ENCODE measurements around the gene UGT1A7.
A peak's percentile ranks its signal among the peaks of the same experiment; 100 is the strongest.
"Not testable (repeated sequence)": the region's sequence is repeated elsewhere in the genome, so short reads cannot be mapped to it uniquely, and the experiment has no call there.

Gene UGT1A7

DNA sequence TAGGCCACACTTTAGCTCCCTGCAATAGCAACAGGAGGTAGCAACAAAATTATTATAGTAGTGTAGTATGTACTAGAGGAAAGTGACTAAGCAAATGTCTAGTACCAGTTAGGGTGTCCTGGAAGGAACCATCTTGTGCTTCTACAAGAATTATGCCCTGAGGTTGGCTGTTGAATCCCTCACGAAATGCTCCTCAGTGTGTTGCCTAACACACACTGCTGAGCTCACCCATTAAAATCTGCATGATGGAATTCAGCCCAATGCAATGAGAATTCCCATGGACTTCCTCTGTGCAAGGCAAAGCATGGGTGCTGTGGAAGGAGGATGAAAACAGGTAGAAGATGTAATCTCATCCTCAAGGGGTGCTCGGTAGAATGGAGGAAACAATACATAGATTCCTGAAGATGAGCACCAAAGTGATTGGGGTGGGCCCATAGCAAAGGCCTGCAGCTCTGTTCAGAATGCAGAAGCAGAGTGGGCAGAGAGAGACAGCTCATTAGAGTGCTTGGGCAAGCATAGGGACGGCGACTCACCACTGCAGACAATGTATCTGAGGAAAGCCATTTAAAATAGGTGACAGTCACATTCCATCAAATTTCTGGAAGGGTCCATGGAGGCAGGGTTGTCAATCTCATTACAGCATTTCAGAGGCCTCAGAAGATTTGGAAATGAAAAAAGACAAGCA, 1.2 kb upstream of the UGT1A7 start:
- FAIRE-seq (no peak), DNase-seq (ENCODE audit: low spot score) (no peak)

DNA sequence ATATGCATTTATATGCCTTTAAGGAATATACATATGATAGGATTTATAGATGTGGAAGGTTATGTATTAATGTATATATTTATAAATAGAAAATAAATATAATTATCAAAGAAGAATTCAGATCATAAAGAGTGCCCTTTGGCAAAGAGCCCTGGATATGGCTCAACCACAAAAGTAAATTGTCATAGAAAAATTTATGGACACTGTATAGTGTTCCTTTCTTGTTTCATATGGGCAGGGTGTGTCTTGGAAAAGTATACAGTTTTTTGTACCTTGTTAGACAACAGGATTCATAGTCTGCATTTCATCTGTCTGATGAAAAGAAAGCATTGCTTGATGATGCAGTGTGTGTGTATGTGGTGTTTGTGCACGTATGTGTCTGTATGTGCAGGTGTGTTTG, 2.9 kb downstream of the UGT1A7 start:
- no peak for DNase-seq (ENCODE audit: low spot score)
- no peak for FAIRE-seq

DNA sequence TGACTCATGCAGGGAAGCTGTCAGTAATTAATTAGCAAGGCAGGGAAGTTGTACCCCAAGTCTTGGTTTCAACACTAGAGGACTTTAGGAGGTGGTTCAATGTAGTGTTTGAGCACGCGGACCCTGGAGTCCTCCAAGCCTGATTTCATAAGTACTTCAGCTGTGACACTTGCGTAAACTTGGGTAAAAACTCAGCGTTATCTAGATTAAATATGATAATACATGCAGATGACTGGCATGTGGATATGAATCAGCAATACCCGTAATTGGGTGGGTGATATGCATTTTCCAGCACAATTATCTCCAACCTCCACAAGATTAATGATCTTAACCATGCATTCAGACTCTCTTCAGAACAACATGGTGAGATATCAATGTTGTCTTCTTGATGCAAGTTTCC, 5.2 kb downstream of the UGT1A7 start:
- FAIRE-seq (no peak), DNase-seq (ENCODE audit: low spot score) (no peak)

DNA sequence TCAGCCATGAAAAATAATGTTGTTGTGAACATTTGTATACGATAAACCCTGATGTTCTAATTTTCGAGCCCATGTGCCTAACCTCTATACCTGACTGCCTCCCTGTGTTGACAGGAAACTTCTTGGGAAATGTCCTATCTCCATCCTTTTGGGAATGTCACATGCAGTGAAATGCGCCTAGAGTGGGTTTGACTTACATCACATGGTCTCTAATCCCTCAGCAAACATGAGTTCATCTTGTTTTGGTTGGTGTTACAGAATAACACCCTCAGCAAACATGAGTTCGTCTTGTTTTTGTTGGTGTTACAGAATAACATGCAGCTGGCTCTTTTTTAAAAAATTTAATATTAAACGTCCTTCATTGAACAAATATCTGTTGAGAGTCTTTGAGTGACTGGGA, 6.6 kb downstream of the UGT1A7 start:
- DNase-seq (ENCODE audit: low spot score) (no peak), FAIRE-seq (no peak)

GRCh38 chr2:233689031-233689430, 7.3 kb downstream of the UGT1A7 start:
- FAIRE-seq: no peak

GRCh38 chr2:233689501-233689900, 7.8 kb downstream of the UGT1A7 start:
- FAIRE-seq: no peak
- no peak for DNase-seq (ENCODE audit: low spot score)

More at GRCh38 chr2:233689031-233689430, 7.3 kb downstream of the UGT1A7 start:
- DNase-seq (ENCODE audit: low spot score): no peak

- no peak for DNase-seq (ENCODE audit: low spot score)
- FAIRE-seq: no peak
Measured at GRCh38 chr2:233690444-233690843, 8.7 kb downstream of the UGT1A7 start.

DNA sequence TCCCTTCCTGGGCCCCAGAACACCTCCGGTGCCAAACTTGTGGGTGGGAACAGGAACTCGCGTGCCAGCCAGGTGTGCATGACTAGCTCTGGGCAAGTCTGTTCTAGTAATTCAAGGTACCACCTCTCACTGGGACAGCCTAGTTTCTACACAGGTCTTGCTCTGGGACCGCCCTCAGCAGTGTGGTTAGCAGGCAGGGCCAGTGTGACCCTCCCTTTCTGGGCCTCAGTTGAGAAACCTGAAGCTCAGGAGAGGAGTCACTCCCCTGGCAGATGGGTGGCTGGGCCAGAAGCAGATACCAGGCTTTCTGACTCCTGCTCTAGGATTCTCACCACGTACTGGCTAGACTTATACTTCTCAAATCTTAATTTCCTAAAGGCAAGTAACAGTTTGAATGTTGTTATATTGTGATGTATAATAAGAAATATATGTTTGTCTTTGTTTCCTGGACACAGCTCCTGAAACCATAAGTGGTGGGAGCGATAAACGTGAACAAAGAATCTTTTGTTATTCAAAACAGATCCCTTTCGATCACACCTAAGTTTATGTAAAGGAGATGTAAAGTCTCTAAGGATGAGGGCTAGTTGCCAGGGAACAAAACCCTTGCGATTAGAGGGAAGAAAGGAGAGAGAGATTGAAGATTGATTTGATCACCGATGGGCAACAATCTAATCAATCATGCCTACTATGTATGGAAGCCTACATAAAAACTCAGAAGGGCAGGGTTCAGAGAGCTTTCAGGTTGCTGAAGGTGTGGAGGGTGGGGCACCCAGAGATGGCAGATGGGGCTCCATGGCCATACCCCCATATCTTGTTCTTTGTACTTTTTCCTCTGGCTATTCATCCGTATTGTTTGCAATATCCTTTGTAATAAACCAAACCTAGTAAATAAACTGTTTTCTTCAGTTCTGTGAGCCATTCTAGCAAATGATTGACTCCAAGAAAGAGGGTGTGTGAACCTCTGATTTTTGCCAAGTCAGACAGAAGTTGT, 10.0 kb downstream of the UGT1A7 start:
- DNase-seq (ENCODE audit: low spot score) (peak; percentile 74), FAIRE-seq (peak; percentile 89)

GRCh38 chr2:233692648-233693047, 10.9 kb downstream of the UGT1A7 start, which contains the start of gene UGT1A6:
TSS of gene UGT1A6 (plus strand) at chr2:233692890. CDS start at chr2:233693005, 115 bp downstream.
- peak; percentile 71 for DNase-seq (ENCODE audit: low spot score)

DNA sequence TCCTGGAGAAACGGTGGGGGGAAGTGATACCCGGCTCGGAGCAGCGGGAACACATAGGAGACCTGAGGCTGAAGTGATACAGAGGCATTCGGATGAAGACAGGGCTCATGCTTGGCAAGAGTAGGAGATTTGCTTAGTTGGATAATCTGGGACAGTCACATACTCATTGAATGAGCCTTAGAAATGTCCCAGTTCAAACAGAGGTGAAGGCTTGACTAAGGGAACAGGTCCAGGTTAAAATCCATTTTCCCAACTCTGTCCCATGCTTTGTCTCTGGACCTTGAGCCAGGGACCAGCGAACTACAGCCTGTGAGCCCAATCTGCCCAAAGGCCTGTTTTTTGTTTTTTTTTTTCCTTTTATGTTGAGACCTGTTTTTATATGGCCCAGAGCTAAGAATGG, 12.3 kb downstream of the UGT1A7 start:
- DNase-seq (ENCODE audit: low spot score): peak; percentile 63
- no peak for FAIRE-seq

More at GRCh38 chr2:233692648-233693047, 10.9 kb downstream of the UGT1A7 start, which contains the start of gene UGT1A6:
- peak; percentile 94 for FAIRE-seq

GRCh38 chr2:233698740-233699139, 17.0 kb downstream of the UGT1A7 start:
- FAIRE-seq: no peak
- DNase-seq (ENCODE audit: low spot score): peak; percentile 45

GRCh38 chr2:233699424-233700027, 17.8 kb downstream of the UGT1A7 start:
- FAIRE-seq (no peak), DNase-seq (ENCODE audit: low spot score) (peak; percentile 37)

DNA sequence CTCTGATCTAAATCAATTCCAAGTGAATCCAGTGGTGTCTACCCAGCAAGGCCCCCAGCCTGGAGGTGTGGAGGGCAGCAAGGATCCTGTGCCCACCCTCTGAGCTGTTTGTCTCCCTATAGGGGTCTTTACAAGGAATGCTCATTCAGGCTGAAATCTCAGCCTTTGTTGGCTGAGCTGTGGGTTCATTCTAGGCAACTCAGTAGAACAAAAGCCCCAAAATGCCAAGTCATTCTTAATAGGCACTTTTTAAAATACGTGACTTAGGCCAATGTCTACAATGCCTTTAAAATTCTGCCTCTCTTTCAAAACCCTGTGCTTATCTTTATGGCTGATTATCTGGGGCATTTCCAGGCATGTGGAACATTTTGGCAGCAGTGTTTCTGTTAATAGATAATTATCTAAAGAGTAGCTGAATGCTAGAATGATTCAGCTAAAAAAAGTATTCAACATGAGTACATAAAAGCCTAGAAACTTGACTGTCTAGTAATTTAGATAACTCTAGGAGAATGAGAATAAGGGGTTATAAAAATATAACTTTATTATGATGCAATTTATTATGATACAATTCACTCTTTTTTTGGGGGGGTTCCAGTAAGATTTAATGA, 18.4 kb downstream of the UGT1A7 start:
- FAIRE-seq (peak; percentile 100), DNase-seq (ENCODE audit: low spot score) (peak; percentile 98)

DNA sequence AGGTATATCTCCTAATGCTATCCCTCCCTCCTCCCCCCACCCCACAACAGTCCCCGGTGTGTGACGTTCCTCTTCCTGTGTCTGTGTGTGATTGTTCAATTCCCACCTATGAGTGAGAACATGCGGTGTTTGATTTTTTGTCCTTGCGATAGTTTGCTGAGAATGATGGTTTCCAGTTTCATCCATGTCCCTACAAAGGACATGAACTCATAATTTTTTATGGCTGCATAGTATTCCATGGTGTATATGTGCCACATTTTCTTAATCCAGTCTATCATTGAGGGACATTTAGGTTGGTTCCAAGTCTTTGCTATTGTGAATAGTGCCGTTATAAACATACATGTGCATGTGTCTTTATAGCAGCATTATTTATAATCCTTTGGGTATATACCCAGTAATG, 19.1 kb downstream of the UGT1A7 start:
- DNase-seq (ENCODE audit: low spot score): not testable (repeated sequence)

DNA sequence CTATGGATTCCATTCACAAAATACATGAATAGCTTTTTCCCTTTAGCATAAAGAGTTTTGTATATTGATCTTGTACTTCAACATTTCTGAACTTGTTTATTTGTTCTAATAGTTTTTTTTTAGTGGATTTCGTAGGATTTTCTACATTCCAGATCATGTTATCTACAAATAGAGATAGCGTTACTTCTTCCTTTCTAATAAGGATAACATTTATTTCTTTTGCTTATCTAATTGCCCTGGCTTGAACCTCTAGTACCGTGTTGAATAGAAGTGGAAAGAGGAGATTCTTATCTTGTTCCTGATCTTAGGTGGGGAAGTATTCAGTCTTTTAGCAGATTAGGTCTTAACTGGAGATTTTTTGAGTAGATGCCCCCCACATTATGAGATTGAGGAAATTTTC, 20.5 kb downstream of the UGT1A7 start:
- FAIRE-seq (peak; percentile 69), DNase-seq (ENCODE audit: low spot score) (no peak)

More for the DNA sequence above, 19.1 kb downstream of the UGT1A7 start:
- not testable (repeated sequence) for FAIRE-seq

- DNase-seq (ENCODE audit: low spot score): peak; percentile 52
Measured at GRCh38 chr2:233705911-233706506, 24.3 kb downstream of the UGT1A7 start.

GRCh38 chr2:233706720-233707119, 25.0 kb downstream of the UGT1A7 start:
- peak; percentile 76 for DNase-seq (ENCODE audit: low spot score)

More at GRCh38 chr2:233705911-233706506, 24.3 kb downstream of the UGT1A7 start:
- peak; percentile 79 for FAIRE-seq

DNA sequence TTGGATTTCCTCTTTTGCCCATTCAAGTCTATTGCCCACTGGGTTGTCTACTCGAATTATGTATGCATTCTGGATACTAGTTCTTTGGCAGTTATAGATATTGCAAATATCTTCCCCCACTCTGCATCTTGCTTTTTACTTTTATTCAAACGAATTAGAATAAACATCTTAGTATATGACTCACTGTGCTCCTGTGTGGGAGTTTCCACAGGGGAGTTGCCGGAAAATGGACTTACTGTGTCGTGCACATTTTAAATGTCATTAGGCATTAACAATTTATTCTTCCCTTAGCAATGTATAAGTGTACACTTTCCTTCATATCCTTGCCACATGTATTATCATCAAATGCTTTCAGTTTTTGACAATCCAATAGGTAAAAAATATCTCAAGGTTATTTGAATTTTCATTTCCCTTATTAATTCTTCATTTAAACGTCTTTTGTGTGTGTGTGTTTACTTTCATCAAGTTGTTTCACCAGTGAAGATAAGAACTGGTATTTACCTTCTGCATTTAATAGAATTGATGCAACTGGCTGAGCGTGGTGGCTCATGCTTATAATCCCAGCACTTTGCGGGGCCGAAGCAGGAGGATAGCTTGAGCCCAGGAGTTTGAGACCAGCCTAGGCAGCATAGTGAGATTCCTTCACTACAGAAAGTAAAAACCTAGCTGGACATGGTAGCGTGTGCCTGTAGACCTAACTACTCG, 26.4 kb downstream of the UGT1A7 start:
- peak; percentile 62 for DNase-seq (ENCODE audit: low spot score)
- peak; percentile 88 for FAIRE-seq

More at GRCh38 chr2:233706720-233707119, 25.0 kb downstream of the UGT1A7 start:
- FAIRE-seq: peak; percentile 87

GRCh38 chr2:233708942-233709341, 27.2 kb downstream of the UGT1A7 start:
- no peak for FAIRE-seq
- DNase-seq (ENCODE audit: low spot score): no peak

All from RCC 7860 (cell line).